Parathyroid adenoma (tissue), 2 donors: ENCODE results near the gene DGKI.
A peak's percentile ranks its signal among the peaks of the same experiment; 100 is the strongest.

Experiments
- H2AFZ ChIP-seq: fragments of 300-600 bp; sonication (generic); one replicate; pipeline ENCODE4 v1.7.0; 2017; ENCODE audit warnings: antibody characterized with exemption, mild to moderate bottlenecking
- H3K27ac ChIP-seq: fragments of 300-600 bp; sonication (generic); one replicate; pipeline ENCODE4 v1.7.0; 2017
- H3K27me3 ChIP-seq: fragments of 300-600 bp; sonication (generic); one replicate; pipeline ENCODE4 v1.7.0; 2017; ENCODE audit warnings: low read length; ENCODE audit not compliant: control insufficient read depth, insufficient read depth
- H3K36me3 ChIP-seq: fragments of 300-600 bp; sonication (generic); one replicate; pipeline ENCODE4 v1.7.0; 2017; ENCODE audit warnings: low read length; ENCODE audit not compliant: control insufficient read depth, insufficient read depth
- H3K4me1 ChIP-seq: fragments of 300-600 bp; sonication (generic); one replicate; pipeline ENCODE4 v1.7.0; 2017; ENCODE audit warnings: control low read depth
- H3K4me2 ChIP-seq: fragments of 300-600 bp; sonication (generic); one replicate; pipeline ENCODE4 v1.7.0; 2017; ENCODE audit warnings: low read length
- H3K4me3 ChIP-seq: fragments of 300-600 bp; sonication (generic); one replicate; pipeline ENCODE4 v1.7.0; 2017; ENCODE audit warnings: low read depth, low read length
- H3K79me2 ChIP-seq: fragments of 300-600 bp; sonication (generic); one replicate; pipeline ENCODE4 v1.7.0; 2017; ENCODE audit warnings: control low read depth
- H3K9ac ChIP-seq: fragments of 300-600 bp; sonication (generic); one replicate; pipeline ENCODE4 v1.7.0; 2017; ENCODE audit warnings: mild to moderate bottlenecking
- H3K9me3 ChIP-seq: fragments of 300-600 bp; sonication (generic); one replicate; pipeline ENCODE4 v1.7.0; 2017; ENCODE audit warnings: low read length; ENCODE audit not compliant: control insufficient read depth
- TF ChIP-seq, protein P1 (sequence below): fragments of 300-600 bp; sonication (generic); IDR thresholded peaks from one replicate; pipeline ENCODE4 v1.7.0; 2017; ENCODE audit warnings: antibody characterized with exemption, mild to moderate bottlenecking
- donor health status: primary hyperparathyroidism.

Gene DGKI

GRCh38 chr7:137434946-137435345 lies 411.8 kb downstream of the DGKI start:
- Histone ChIP-seq H3K36me3 (no peaks in the 10 kb centered on the region), H3K27ac (peak overlapping the region; percentile 1), H3K9me3 (no peaks in the 10 kb centered on the region), H3K79me2 (no peaks in the 10 kb centered on the region), H2AFZ (no peak overlapping the region), H3K9ac (no peak overlapping the region), H3K27me3 (no peaks in the 10 kb centered on the region), H3K4me1 (no peaks in the 10 kb centered on the region), H3K4me2 (no peak overlapping the region), H3K4me3 (no peak overlapping the region)
- TF ChIP-seq, protein P1, sequence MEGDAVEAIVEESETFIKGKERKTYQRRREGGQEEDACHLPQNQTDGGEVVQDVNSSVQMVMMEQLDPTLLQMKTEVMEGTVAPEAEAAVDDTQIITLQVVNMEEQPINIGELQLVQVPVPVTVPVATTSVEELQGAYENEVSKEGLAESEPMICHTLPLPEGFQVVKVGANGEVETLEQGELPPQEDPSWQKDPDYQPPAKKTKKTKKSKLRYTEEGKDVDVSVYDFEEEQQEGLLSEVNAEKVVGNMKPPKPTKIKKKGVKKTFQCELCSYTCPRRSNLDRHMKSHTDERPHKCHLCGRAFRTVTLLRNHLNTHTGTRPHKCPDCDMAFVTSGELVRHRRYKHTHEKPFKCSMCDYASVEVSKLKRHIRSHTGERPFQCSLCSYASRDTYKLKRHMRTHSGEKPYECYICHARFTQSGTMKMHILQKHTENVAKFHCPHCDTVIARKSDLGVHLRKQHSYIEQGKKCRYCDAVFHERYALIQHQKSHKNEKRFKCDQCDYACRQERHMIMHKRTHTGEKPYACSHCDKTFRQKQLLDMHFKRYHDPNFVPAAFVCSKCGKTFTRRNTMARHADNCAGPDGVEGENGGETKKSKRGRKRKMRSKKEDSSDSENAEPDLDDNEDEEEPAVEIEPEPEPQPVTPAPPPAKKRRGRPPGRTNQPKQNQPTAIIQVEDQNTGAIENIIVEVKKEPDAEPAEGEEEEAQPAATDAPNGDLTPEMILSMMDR: no peak

- H2AFZ ChIP-seq: no peak overlapping the region
- H3K36me3 ChIP-seq: no peaks in the 10 kb centered on the region
- H3K9me3 ChIP-seq: no peaks in the 10 kb centered on the region
- no peaks in the 10 kb centered on the region for H3K79me2 ChIP-seq
- H3K4me1 ChIP-seq: no peaks in the 10 kb centered on the region
- TF ChIP-seq, protein P1: no peak
- H3K27ac ChIP-seq: no peak overlapping the region
- no peak overlapping the region for H3K4me3 ChIP-seq
- no peak overlapping the region for H3K4me2 ChIP-seq
- H3K9ac ChIP-seq: no peak overlapping the region
- no peaks in the 10 kb centered on the region for H3K27me3 ChIP-seq
These were observed 412.2 kb downstream of the DGKI start for GRCh38 chr7:137434530-137434929.

- no peaks in the 10 kb centered on the region for H3K4me1 ChIP-seq
- no peak overlapping the region for H3K4me3 ChIP-seq
- no peaks in the 10 kb centered on the region for H3K79me2 ChIP-seq
- H3K4me2 ChIP-seq: no peak overlapping the region
- no peaks in the 10 kb centered on the region for H3K9me3 ChIP-seq
- no peak overlapping the region for H3K27ac ChIP-seq
- TF ChIP-seq, protein P1: no peak
- H3K27me3 ChIP-seq: no peaks in the 10 kb centered on the region
- H2AFZ ChIP-seq: no peak overlapping the region
- no peak overlapping the region for H3K9ac ChIP-seq
- H3K36me3 ChIP-seq: no peaks in the 10 kb centered on the region
These were observed 423.5 kb downstream of the DGKI start for GRCh38 chr7:137423321-137423720.

GRCh38 chr7:137421366-137421765 lies 425.4 kb downstream of the DGKI start:
- H3K9me3 ChIP-seq: no peaks in the 10 kb centered on the region
- H3K9ac ChIP-seq: no peak overlapping the region
- no peaks in the 10 kb centered on the region for H3K79me2 ChIP-seq
- H3K4me2 ChIP-seq: no peak overlapping the region
- TF ChIP-seq, protein P1: no peak
- H2AFZ ChIP-seq: no peak overlapping the region
- no peak overlapping the region for H3K27ac ChIP-seq
- no peaks in the 10 kb centered on the region for H3K36me3 ChIP-seq
- H3K27me3 ChIP-seq: no peaks in the 10 kb centered on the region
- no peaks in the 10 kb centered on the region for H3K4me1 ChIP-seq
- H3K4me3 ChIP-seq: no peak overlapping the region

GRCh38 chr7:137418841-137419240 lies 427.9 kb downstream of the DGKI start:
- Histone ChIP-seq H3K4me2 (no peak overlapping the region), H3K27ac (no peak overlapping the region), H3K9ac (no peak overlapping the region), H3K27me3 (no peaks in the 10 kb centered on the region), H2AFZ (no peak overlapping the region), H3K4me3 (no peak overlapping the region), H3K36me3 (no peaks in the 10 kb centered on the region), H3K4me1 (no peaks in the 10 kb centered on the region), H3K9me3 (no peaks in the 10 kb centered on the region), H3K79me2 (no peaks in the 10 kb centered on the region)
- TF ChIP-seq, protein P1: no peak
